HCT116 (cell line): Measurements from ENCODE around the gene MAIP1. TPM values are rescaled to one million over a fixed set of nuclear protein-coding genes. Genes with fewer than 3 reads are reported as not detected.

Experiments used
- ATAC-seq: fragments of 200-7000 bp; cut with Tn5 transposase; 2 replicates; pipeline ENCODE4 v1.9.1; 2020; ENCODE audit warnings: mild to moderate bottlenecking, moderate library complexity
- BruUV-seq: library from RNA; stranded (reverse); fragments of 400-500 nt; replicated peaks from 2 replicates; lab custom pipeline; 2021; lab: Mats Ljungman, UMichigan
- CTCF ChIA-PET: fragments of 300-600 bp; sonication (Branson Sonifier 250); formaldehyde crosslinking; loops from one replicate; lab custom pipeline; 2021; ENCODE audit warnings: antibody characterized with exemption; lab: Charles Lee
- POLR2A ChIA-PET: fragments of 300-600, 350-600 bp; sonication (Branson Sonifier 250); formaldehyde crosslinking; loops from one replicate; lab custom pipeline; 2021; ENCODE audit warnings: antibody characterized with exemption; lab: Charles Lee
- RAD21 ChIA-PET, 2 experiments: fragments of 300-600 bp; sonication (Branson Sonifier 250); formaldehyde crosslinking; loops; one replicate each; lab custom pipeline; 2023; ENCODE audit warnings: low total read pairs in 2 of 2; ENCODE audit not compliant: uncharacterized antibody in 2 of 2, unreplicated experiment in 2 of 2, low non-redundant PET in 1 of 2; lab: Charles Lee
- DNase-seq: peaks from one replicate; pipeline ENCODE4 v3.0.0-alpha.2; 2010; ENCODE audit warnings: low read depth, low spot score
- H2AFZ ChIP-seq: fragments of 200-600 bp; shearing (Covaris generic), sonication (generic); 2 replicates; pipeline ENCODE4 v1.6.1; 2017; ENCODE audit warnings: low read depth, mixed run types, mixed read lengths, antibody characterized with exemption, low read length; ENCODE audit not compliant: poor library complexity, severe bottlenecking
- H3K27ac ChIP-seq: 2 replicates; pipeline ENCODE4 v1.5.1; 2012; ENCODE audit warnings: low read depth, low read length
- H3K27me3 ChIP-seq: fragments of 200-600 bp; sonication (generic); 2 replicates; pipeline ENCODE4 v1.6.1; 2016; ENCODE audit warnings: mixed run types, low read length, mixed read lengths; ENCODE audit not compliant: insufficient read depth
- H3K36me3 ChIP-seq, 2 experiments: fragments of 200-500 bp in 1 of 2; fragments of 200-600 bp in 1 of 2; sonication (Bioruptor generic) in 1 of 2; sonication (generic) in 1 of 2; 2 replicates each; pipeline versions ENCODE4 v1.5.1 to v1.6.1; 2014 to 2016; ENCODE audit warnings: low read length in 2 of 2, inconsistent platforms in 1 of 2, mixed read lengths in 1 of 2, mixed run types in 1 of 2; ENCODE audit not compliant: insufficient read depth in 2 of 2, control insufficient read depth in 1 of 2
- H3K4me1 ChIP-seq, 2 experiments: fragments of 200-600 bp in 1 of 2; sonication (generic) in 1 of 2; 2 replicates each; pipeline versions ENCODE4 v1.5.1 to v1.6.1; 2012 to 2017; ENCODE audit warnings: low read length in 2 of 2, inconsistent platforms in 1 of 2, mild to moderate bottlenecking in 1 of 2, mixed read lengths in 1 of 2, mixed run types in 1 of 2, moderate library complexity in 1 of 2; ENCODE audit not compliant: insufficient read depth in 2 of 2, control insufficient read depth in 1 of 2
- H3K4me2 ChIP-seq: fragments of 200-600 bp; sonication (generic); 2 replicates; pipeline ENCODE4 v1.6.1; 2017; ENCODE audit warnings: mixed run types, low read length, mixed read lengths
- H3K4me3 ChIP-seq, 2 experiments: fragments of 200-600 bp in 1 of 2; sonication (generic) in 1 of 2; replicated peaks in 1 of 2; 2 replicates each; pipeline ENCODE4 v1.5.1; 2011 to 2016; ENCODE audit warnings: low read length in 2 of 2, control low read depth in 1 of 2, low read depth in 1 of 2, mild to moderate bottlenecking in 1 of 2, mixed read lengths in 1 of 2, mixed run types in 1 of 2
- H3K79me2 ChIP-seq: fragments of 200-600 bp; sonication (generic); 2 replicates; pipeline ENCODE4 v1.6.1; 2017; ENCODE audit warnings: mild to moderate bottlenecking, mixed run types, low read length, moderate library complexity, mixed read lengths; ENCODE audit not compliant: insufficient read depth
- H3K9ac ChIP-seq: fragments of 200-600 bp; sonication (generic); 2 replicates; pipeline ENCODE4 v1.6.1; 2016; ENCODE audit warnings: low read length, mixed read lengths
- H3K9me2 ChIP-seq: fragments of 200-600 bp; sonication (generic), shearing (Covaris generic); 2 replicates; pipeline ENCODE4 v1.6.1; 2017; ENCODE audit warnings: mixed run types, mild to moderate bottlenecking, moderate library complexity; ENCODE audit not compliant: insufficient read depth
- H3K9me3 ChIP-seq, 2 experiments: fragments of 200-500 bp in 1 of 2; fragments of 200-600 bp in 1 of 2; sonication (Bioruptor generic) in 1 of 2; sonication (generic) in 1 of 2; 2 replicates each; pipeline ENCODE4 v1.6.1; 2014 to 2017; ENCODE audit warnings: low read length in 2 of 2, mixed read lengths in 2 of 2, inconsistent platforms in 1 of 2, low read depth in 1 of 2, mild to moderate bottlenecking in 1 of 2, mixed run types in 1 of 2, moderate library complexity in 1 of 2; ENCODE audit not compliant: control insufficient read depth in 1 of 2, insufficient read depth in 1 of 2
- H4K20me1 ChIP-seq: fragments of 200-600 bp; sonication (generic), shearing (Covaris generic); 2 replicates; pipeline ENCODE4 v1.6.1; 2017; ENCODE audit warnings: mixed run types, mild to moderate bottlenecking, moderate library complexity; ENCODE audit not compliant: insufficient read depth
- ATF3 ChIP-seq: IDR thresholded peaks from 2 replicates; pipeline ENCODE4 v1.6.1; 2012
- CBX3 ChIP-seq: IDR thresholded peaks from 2 replicates; pipeline ENCODE4 v1.6.1; 2012; ENCODE audit warnings: low read depth
- CEBPB ChIP-seq: IDR thresholded peaks from 2 replicates; pipeline ENCODE4 v1.6.1; 2012; ENCODE audit warnings: low read depth
- EGR1 ChIP-seq: IDR thresholded peaks from 2 replicates; pipeline ENCODE4 v1.6.1; 2012; ENCODE audit warnings: low read depth
- MAX ChIP-seq: IDR thresholded peaks from 2 replicates; pipeline ENCODE4 v1.6.1; 2012
- POLR2A ChIP-seq: IDR thresholded peaks from 2 replicates; pipeline ENCODE4 v1.7.0; 2011; ENCODE audit warnings: borderline replicate concordance; ENCODE audit not compliant: insufficient read depth, insufficient read length; ENCODE audit errors: extremely low read depth
- RAD21 ChIP-seq: IDR thresholded peaks from 2 replicates; pipeline ENCODE4 v1.6.1; 2012; ENCODE audit warnings: low read depth, mild to moderate bottlenecking
- REST ChIP-seq: IDR thresholded peaks from 2 replicates; pipeline ENCODE4 v1.6.1; 2012; ENCODE audit warnings: low read depth
- TCF7L2 ChIP-seq: IDR thresholded peaks from 2 replicates; pipeline ENCODE4 v1.7.0; 2011; ENCODE audit warnings: borderline replicate concordance, inconsistent platforms; ENCODE audit not compliant: insufficient read depth, insufficient read length; ENCODE audit errors: extremely low read depth
- intact Hi-C: fragments of 100-400 bp; cut with micrococcal nuclease; formaldehyde crosslinking; loops from 2 replicates; pipeline ENCODE4 v1.10.0; 2022
- total RNA-seq: library from RNA; stranded (reverse); gene quantifications from one replicate; pipeline ENCODE4 v1.2.1, GENCODE V29; 2021; ENCODE audit not compliant: unreplicated experiment
- TF ChIP-seq, protein P1 (sequence below): IDR thresholded peaks from 2 replicates; pipeline ENCODE4 v1.6.1; 2011; ENCODE audit warnings: mild to moderate bottlenecking, low read length, moderate library complexity; ENCODE audit not compliant: insufficient replicate concordance; ENCODE audit errors: extremely low read depth

The MAIP1 gene
- total RNA-seq, 1 experiment from 2014 or later = 32.5 TPM

DNA sequence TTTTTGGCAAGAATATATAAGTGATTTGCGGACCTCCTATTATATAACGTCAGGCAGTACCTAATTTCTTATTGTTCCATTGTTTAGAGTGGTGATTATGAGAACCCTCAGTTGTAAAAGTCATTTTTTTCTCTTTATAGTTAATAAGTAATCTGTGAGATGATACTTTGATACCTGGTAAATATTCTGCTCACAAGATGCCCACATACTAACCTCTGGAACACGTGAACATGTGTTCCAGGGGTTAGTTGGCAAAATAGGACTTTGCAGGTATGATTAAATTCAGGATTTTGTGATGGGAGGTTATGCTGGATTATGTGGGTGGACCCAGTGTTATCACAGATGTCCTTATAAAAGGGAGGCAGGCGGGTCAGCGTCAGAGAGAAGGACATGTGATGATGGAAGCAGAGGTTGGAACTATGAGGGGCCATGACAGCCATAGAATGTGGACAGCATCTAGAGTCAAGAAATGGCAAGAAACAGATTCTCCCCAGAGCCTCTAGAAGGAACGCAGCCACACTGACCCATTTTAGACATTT is 16.8 kb downstream of the MAIP1 start:
- CTCF ChIA-PET = interaction anchor here (1.2 to 1.8 kb wide), 2 partner anchors 13 to 511 kb away, joined by 4 to 5 read pairs; no protein-coding TSS in a partner anchor
- no peaks in the 10 kb centered on the region for H3K79me2 ChIP-seq
- BruUV-seq = no TSS peak
- H3K36me3 ChIP-seq = no peaks in the 10 kb centered on the region
- H3K4me3 ChIP-seq = no peak overlapping the region
- intact Hi-C loops = loop anchor here (2.0 kb wide), 1 partner anchor 731 kb away; no protein-coding TSS in a partner anchor
- no peaks in the 10 kb centered on the region for H3K27me3 ChIP-seq
- no peak overlapping the region for H2AFZ ChIP-seq
- ATAC-seq (no peak), DNase-seq (no peak)
- RAD21 ChIA-PET = no interaction called here
- H3K9me3 ChIP-seq = no peaks in the 10 kb centered on the region
- H3K9me2 ChIP-seq = no peaks in the 10 kb centered on the region
- peaks cover 0 to under 1% of the 10 kb centered on the region in 2 experiments; a peak in 1 of 4 replicates for H3K4me1 ChIP-seq
- TF ChIP-seq MAX (no peak), TCF7L2 (no peak), CEBPB (no peak), ATF3 (no peak), EGR1 (no peak), REST (no peak), RAD21 (no peak), POLR2A (no peak), CBX3 (no peak)
- TF ChIP-seq, protein P1, sequence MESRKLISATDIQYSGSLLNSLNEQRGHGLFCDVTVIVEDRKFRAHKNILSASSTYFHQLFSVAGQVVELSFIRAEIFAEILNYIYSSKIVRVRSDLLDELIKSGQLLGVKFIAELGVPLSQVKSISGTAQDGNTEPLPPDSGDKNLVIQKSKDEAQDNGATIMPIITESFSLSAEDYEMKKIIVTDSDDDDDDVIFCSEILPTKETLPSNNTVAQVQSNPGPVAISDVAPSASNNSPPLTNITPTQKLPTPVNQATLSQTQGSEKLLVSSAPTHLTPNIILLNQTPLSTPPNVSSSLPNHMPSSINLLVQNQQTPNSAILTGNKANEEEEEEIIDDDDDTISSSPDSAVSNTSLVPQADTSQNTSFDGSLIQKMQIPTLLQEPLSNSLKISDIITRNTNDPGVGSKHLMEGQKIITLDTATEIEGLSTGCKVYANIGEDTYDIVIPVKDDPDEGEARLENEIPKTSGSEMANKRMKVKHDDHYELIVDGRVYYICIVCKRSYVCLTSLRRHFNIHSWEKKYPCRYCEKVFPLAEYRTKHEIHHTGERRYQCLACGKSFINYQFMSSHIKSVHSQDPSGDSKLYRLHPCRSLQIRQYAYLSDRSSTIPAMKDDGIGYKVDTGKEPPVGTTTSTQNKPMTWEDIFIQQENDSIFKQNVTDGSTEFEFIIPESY = no peak
- no peaks in the 10 kb centered on the region for H4K20me1 ChIP-seq
- no peak overlapping the region for H3K9ac ChIP-seq
- H3K4me2 ChIP-seq = no peak overlapping the region
- H3K27ac ChIP-seq = no peak overlapping the region
- POLR2A ChIA-PET = no interaction called here
